ENCODE measurements around the gene PCOLCE2.

The PCOLCE2 gene

DNA sequence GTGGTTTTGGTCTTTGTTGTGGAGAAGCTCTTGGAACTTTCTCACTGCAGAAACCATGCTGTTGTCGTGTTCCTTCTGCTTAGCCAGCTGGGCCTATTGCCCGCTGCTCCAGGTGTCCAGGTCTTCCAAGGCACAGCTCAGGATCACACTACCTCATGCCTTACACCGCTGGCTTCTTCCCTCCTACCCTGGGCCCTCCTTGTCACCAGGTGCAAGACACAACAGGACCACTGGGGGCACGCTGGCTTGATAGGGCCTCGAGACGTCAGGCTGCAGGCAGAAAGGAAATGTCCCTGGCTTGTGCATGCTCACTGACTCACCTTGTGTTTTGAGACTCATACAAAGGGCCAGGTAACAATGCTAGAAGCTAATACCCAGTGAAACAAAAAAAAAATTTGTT, 42.3 kb upstream of the PCOLCE2 start:
- no peak overlapping the region for H3K18ac ChIP-seq (ENCODE audit: low read length)
- H2AK5ac ChIP-seq (ENCODE audit: low read depth, low read length), result no peak overlapping the region
- no peak overlapping the region for H3K14ac ChIP-seq (ENCODE audit: low read length)
- H3K4ac ChIP-seq (ENCODE audit: low read length), result no peak overlapping the region
- no peaks in the 10 kb centered on the region for H3K79me1 ChIP-seq (ENCODE audit: low read depth, low read length)
- no peaks in the 10 kb centered on the region for H3K36me3 ChIP-seq (replicated peaks in 1 of 2; ENCODE audit: control insufficient read depth in 2 of 2, insufficient read depth in 2 of 2, low read length in 2 of 2)
- H3K9me3 ChIP-seq (replicated peaks in 1 of 2; ENCODE audit: control insufficient read depth in 2 of 2, insufficient read depth in 1 of 2, low read depth in 1 of 2, low read length in 2 of 2), result no peaks in the 10 kb centered on the region
- H2BK120ac ChIP-seq (ENCODE audit: low read depth, low read length), result no peak overlapping the region
- DNase-seq (ENCODE audit: low spot score), result no peak
- H2BK5ac ChIP-seq (ENCODE audit: low read length), result no peak overlapping the region
- H3K23ac ChIP-seq (ENCODE audit: low read depth, low read length, poor library complexity), result no peak overlapping the region
- H3K9ac ChIP-seq (ENCODE audit: low read depth, low read length, poor library complexity), result no peak overlapping the region
- no peak overlapping the region for H3K4me2 ChIP-seq (ENCODE audit: insufficient read depth, low read length, poor library complexity, severe bottlenecking)
- H4K8ac ChIP-seq (ENCODE audit: low read depth, low read length), result peak overlapping the region; percentile 83
- no peak overlapping the region for H3K4me3 ChIP-seq (ENCODE audit: low read length in 2 of 2)
- H3K27ac ChIP-seq (replicated peaks; ENCODE audit: low read length), result no peak overlapping the region
- peaks cover 0 to 18% (median 0%) of the 10 kb centered on the region in 3 experiments for H3K27me3 ChIP-seq (ENCODE audit: control insufficient read depth in 3 of 3, insufficient read depth in 3 of 3, low read depth in 1 of 3, low read length in 3 of 3)
- H2BK12ac ChIP-seq (ENCODE audit: low read length), result no peak overlapping the region
- WGBS, 2 donors (ENCODE audit: extremely low coverage in 2 of 2, insufficient read length in 2 of 2, insufficient replicate concordance in 1 of 2), result no CpG with 5 or more reads among the region's 6 CpGs
- H4K91ac ChIP-seq (ENCODE audit: low read depth, low read length, poor library complexity), result no peak overlapping the region
- H2BK15ac ChIP-seq (ENCODE audit: low read length), result no peak overlapping the region
- no peaks in the 10 kb centered on the region for H3K4me1 ChIP-seq (ENCODE audit: control insufficient read depth in 2 of 2, insufficient read depth in 1 of 2, low read depth in 1 of 2, low read length in 2 of 2)
- H2AFZ ChIP-seq (ENCODE audit: low read length), result no peak overlapping the region

DNA sequence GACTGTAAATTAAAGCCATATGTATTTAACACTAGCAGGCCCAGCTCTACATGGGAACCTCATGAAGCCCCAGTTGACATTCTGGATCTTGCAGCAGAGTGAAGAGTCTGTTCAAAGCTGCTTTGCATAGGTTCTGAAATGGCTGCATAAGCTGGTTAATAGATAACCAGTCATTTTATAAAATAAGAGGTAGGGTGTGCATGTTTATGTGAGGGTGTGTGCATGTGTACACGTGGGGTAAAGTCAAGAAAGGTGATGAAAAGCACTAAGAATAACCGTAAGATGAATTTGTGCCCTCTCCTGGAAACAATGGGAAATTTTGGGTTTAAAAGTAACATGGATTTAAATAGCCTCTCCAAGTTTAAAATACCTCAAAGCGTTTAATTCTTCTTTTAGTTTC, 41.6 kb upstream of the PCOLCE2 start:
- Histone ChIP-seq H3K18ac (ENCODE audit: low read length) (no peak overlapping the region), H3K14ac (ENCODE audit: low read length) (no peak overlapping the region), H3K9ac (ENCODE audit: low read depth, low read length, poor library complexity) (no peak overlapping the region), H4K8ac (ENCODE audit: low read depth, low read length) (no peak overlapping the region), H3K9me3 (replicated peaks in 1 of 2; ENCODE audit: control insufficient read depth in 2 of 2, insufficient read depth in 1 of 2, low read depth in 1 of 2, low read length in 2 of 2) (no peaks in the 10 kb centered on the region), H2BK120ac (ENCODE audit: low read depth, low read length) (no peak overlapping the region), H2BK15ac (ENCODE audit: low read length) (no peak overlapping the region), H4K91ac (ENCODE audit: low read depth, low read length, poor library complexity) (no peak overlapping the region), H2AK5ac (ENCODE audit: low read depth, low read length) (no peak overlapping the region), H3K27ac (replicated peaks; ENCODE audit: low read length) (no peak overlapping the region), H3K23ac (ENCODE audit: low read depth, low read length, poor library complexity) (no peak overlapping the region), H3K36me3 (replicated peaks in 1 of 2; ENCODE audit: control insufficient read depth in 2 of 2, insufficient read depth in 2 of 2, low read length in 2 of 2) (no peaks in the 10 kb centered on the region), H3K4me2 (ENCODE audit: insufficient read depth, low read length, poor library complexity, severe bottlenecking) (no peak overlapping the region), H2BK12ac (ENCODE audit: low read length) (no peak overlapping the region), H3K79me1 (ENCODE audit: low read depth, low read length) (no peaks in the 10 kb centered on the region), H2AFZ (ENCODE audit: low read length) (no peak overlapping the region), H2BK5ac (ENCODE audit: low read length) (no peak overlapping the region), H3K27me3 (ENCODE audit: control insufficient read depth in 3 of 3, insufficient read depth in 3 of 3, low read depth in 1 of 3, low read length in 3 of 3) (peaks cover 0 to 19% (median 0%) of the 10 kb centered on the region in 3 experiments), H3K4me1 (ENCODE audit: control insufficient read depth in 2 of 2, insufficient read depth in 1 of 2, low read depth in 1 of 2, low read length in 2 of 2) (no peaks in the 10 kb centered on the region), H3K4me3 (ENCODE audit: low read length in 2 of 2) (no peak overlapping the region), H3K4ac (ENCODE audit: low read length) (no peak overlapping the region)
- WGBS, 2 donors (ENCODE audit: extremely low coverage in 2 of 2, insufficient read length in 2 of 2, insufficient replicate concordance in 1 of 2), result no CpG with 5 or more reads among the region's 3 CpGs
- no peak for DNase-seq (ENCODE audit: low spot score)

DNA sequence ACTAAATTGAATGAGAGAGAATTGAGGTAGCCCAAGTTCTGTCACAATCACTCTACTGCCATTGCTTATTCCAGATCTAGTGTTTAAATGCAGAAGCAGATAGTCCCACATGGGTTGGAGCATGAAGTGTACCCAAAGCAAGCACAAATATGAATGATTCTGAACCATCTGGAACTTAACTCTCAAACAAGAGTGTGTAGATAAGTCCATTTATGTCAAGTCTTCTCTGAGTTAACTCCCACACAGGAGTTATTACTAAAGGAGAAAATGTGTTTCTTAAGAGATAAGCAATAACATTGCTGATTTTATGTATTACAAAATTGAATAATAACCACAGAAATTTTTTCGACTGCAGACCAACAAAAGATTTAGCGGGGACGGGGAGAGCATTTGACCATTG, 41.0 kb upstream of the PCOLCE2 start:
- H3K9ac ChIP-seq (ENCODE audit: low read depth, low read length, poor library complexity), result no peak overlapping the region
- no peak overlapping the region for H3K4ac ChIP-seq (ENCODE audit: low read length)
- H3K18ac ChIP-seq (ENCODE audit: low read length), result no peak overlapping the region
- no peak for DNase-seq (ENCODE audit: low spot score)
- H3K27me3 ChIP-seq (ENCODE audit: control insufficient read depth in 3 of 3, insufficient read depth in 3 of 3, low read depth in 1 of 3, low read length in 3 of 3), result peaks cover 0 to 17% (median 0%) of the 10 kb centered on the region in 3 experiments
- H2BK5ac ChIP-seq (ENCODE audit: low read length), result no peak overlapping the region
- no peak overlapping the region for H3K4me3 ChIP-seq (ENCODE audit: low read length in 2 of 2)
- no peaks in the 10 kb centered on the region for H3K4me1 ChIP-seq (ENCODE audit: control insufficient read depth in 2 of 2, insufficient read depth in 1 of 2, low read depth in 1 of 2, low read length in 2 of 2)
- H4K91ac ChIP-seq (ENCODE audit: low read depth, low read length, poor library complexity), result no peak overlapping the region
- H2BK15ac ChIP-seq (ENCODE audit: low read length), result no peak overlapping the region
- no peaks in the 10 kb centered on the region for H3K36me3 ChIP-seq (replicated peaks in 1 of 2; ENCODE audit: control insufficient read depth in 2 of 2, insufficient read depth in 2 of 2, low read length in 2 of 2)
- H4K8ac ChIP-seq (ENCODE audit: low read depth, low read length), result no peak overlapping the region
- H3K23ac ChIP-seq (ENCODE audit: low read depth, low read length, poor library complexity), result no peak overlapping the region
- H2AK5ac ChIP-seq (ENCODE audit: low read depth, low read length), result no peak overlapping the region
- no peak overlapping the region for H3K4me2 ChIP-seq (ENCODE audit: insufficient read depth, low read length, poor library complexity, severe bottlenecking)
- no peak overlapping the region for H3K27ac ChIP-seq (replicated peaks; ENCODE audit: low read length)
- H2BK12ac ChIP-seq (ENCODE audit: low read length), result no peak overlapping the region
- H3K9me3 ChIP-seq (replicated peaks in 1 of 2; ENCODE audit: control insufficient read depth in 2 of 2, insufficient read depth in 1 of 2, low read depth in 1 of 2, low read length in 2 of 2), result no peaks in the 10 kb centered on the region
- WGBS, 2 donors (ENCODE audit: extremely low coverage in 2 of 2, insufficient read length in 2 of 2, insufficient replicate concordance in 1 of 2), result no CpG with 5 or more reads among the region's 3 CpGs
- no peak overlapping the region for H3K14ac ChIP-seq (ENCODE audit: low read length)
- H2BK120ac ChIP-seq (ENCODE audit: low read depth, low read length), result no peak overlapping the region
- no peaks in the 10 kb centered on the region for H3K79me1 ChIP-seq (ENCODE audit: low read depth, low read length)
- H2AFZ ChIP-seq (ENCODE audit: low read length), result no peak overlapping the region

DNA sequence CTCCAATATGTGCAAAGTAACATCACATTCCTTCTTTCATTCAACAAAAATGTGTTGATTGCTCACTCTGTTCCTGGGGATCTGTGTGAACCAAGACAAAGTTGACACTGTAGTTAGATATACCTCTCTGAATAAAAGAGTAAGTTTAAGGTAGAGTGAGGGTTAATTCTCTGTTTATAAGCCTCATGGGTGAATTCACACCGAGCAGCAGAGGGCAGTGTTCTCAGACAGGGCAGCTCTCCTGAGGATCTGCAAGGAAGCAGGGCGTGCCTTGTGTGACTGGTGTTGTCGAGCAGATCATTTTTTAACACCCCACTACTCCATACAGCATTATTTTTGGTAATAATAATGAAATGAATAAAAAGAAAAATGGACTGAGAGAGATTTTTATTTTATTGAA, 40.2 kb upstream of the PCOLCE2 start:
- no peak overlapping the region for H2BK5ac ChIP-seq (ENCODE audit: low read length)
- no peak overlapping the region for H2AK5ac ChIP-seq (ENCODE audit: low read depth, low read length)
- H3K4me2 ChIP-seq (ENCODE audit: insufficient read depth, low read length, poor library complexity, severe bottlenecking), result no peak overlapping the region
- no peak overlapping the region for H3K9ac ChIP-seq (ENCODE audit: low read depth, low read length, poor library complexity)
- no peaks in the 10 kb centered on the region for H3K9me3 ChIP-seq (replicated peaks in 1 of 2; ENCODE audit: control insufficient read depth in 2 of 2, insufficient read depth in 1 of 2, low read depth in 1 of 2, low read length in 2 of 2)
- no peak overlapping the region for H2BK15ac ChIP-seq (ENCODE audit: low read length)
- WGBS, 2 donors (ENCODE audit: extremely low coverage in 2 of 2, insufficient read length in 2 of 2, insufficient replicate concordance in 1 of 2), result no CpG with 5 or more reads among the region's 3 CpGs
- DNase-seq (ENCODE audit: low spot score), result no peak
- H3K4me3 ChIP-seq (ENCODE audit: low read length in 2 of 2), result no peak overlapping the region
- H3K27me3 ChIP-seq (ENCODE audit: control insufficient read depth in 3 of 3, insufficient read depth in 3 of 3, low read depth in 1 of 3, low read length in 3 of 3), result peaks cover 0 to 13% (median 0%) of the 10 kb centered on the region in 3 experiments
- no peaks in the 10 kb centered on the region for H3K4me1 ChIP-seq (ENCODE audit: control insufficient read depth in 2 of 2, insufficient read depth in 1 of 2, low read depth in 1 of 2, low read length in 2 of 2)
- no peak overlapping the region for H3K23ac ChIP-seq (ENCODE audit: low read depth, low read length, poor library complexity)
- no peak overlapping the region for H3K27ac ChIP-seq (replicated peaks; ENCODE audit: low read length)
- no peak overlapping the region for H4K91ac ChIP-seq (ENCODE audit: low read depth, low read length, poor library complexity)
- no peak overlapping the region for H3K4ac ChIP-seq (ENCODE audit: low read length)
- H2BK120ac ChIP-seq (ENCODE audit: low read depth, low read length), result no peak overlapping the region
- H3K14ac ChIP-seq (ENCODE audit: low read length), result no peak overlapping the region
- H4K8ac ChIP-seq (ENCODE audit: low read depth, low read length), result no peak overlapping the region
- no peak overlapping the region for H2AFZ ChIP-seq (ENCODE audit: low read length)
- H3K36me3 ChIP-seq (replicated peaks in 1 of 2; ENCODE audit: control insufficient read depth in 2 of 2, insufficient read depth in 2 of 2, low read length in 2 of 2), result no peaks in the 10 kb centered on the region
- H3K18ac ChIP-seq (ENCODE audit: low read length), result no peak overlapping the region
- H2BK12ac ChIP-seq (ENCODE audit: low read length), result no peak overlapping the region
- H3K79me1 ChIP-seq (ENCODE audit: low read depth, low read length), result no peaks in the 10 kb centered on the region
